ENCODE data around the gene ROPN1L.

- TF ChIP-seq, protein P1, sequence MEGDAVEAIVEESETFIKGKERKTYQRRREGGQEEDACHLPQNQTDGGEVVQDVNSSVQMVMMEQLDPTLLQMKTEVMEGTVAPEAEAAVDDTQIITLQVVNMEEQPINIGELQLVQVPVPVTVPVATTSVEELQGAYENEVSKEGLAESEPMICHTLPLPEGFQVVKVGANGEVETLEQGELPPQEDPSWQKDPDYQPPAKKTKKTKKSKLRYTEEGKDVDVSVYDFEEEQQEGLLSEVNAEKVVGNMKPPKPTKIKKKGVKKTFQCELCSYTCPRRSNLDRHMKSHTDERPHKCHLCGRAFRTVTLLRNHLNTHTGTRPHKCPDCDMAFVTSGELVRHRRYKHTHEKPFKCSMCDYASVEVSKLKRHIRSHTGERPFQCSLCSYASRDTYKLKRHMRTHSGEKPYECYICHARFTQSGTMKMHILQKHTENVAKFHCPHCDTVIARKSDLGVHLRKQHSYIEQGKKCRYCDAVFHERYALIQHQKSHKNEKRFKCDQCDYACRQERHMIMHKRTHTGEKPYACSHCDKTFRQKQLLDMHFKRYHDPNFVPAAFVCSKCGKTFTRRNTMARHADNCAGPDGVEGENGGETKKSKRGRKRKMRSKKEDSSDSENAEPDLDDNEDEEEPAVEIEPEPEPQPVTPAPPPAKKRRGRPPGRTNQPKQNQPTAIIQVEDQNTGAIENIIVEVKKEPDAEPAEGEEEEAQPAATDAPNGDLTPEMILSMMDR (CRISPR knock-in tag; IDR thresholded peaks at IDR 0.05): no peak
- TF ChIP-seq SMAD1 (CRISPR knock-in tag; IDR thresholded peaks at IDR 0.05; ENCODE audit: borderline replicate concordance, low read depth) (no peak), ZNF234 (CRISPR knock-in tag; conservative IDR thresholded peaks at IDR 0.05) (no peak), ZBTB49 (CRISPR knock-in tag; IDR thresholded peaks at IDR 0.05; ENCODE audit: borderline replicate concordance) (no peak), ZNF292 (CRISPR knock-in tag; IDR thresholded peaks at IDR 0.05; ENCODE audit: borderline replicate concordance, low read depth) (no peak), EZH2 (conservative IDR thresholded peaks at IDR 0.05; ENCODE audit: low read depth, low read length) (no peak), CHD2 (IDR thresholded peaks at IDR 0.05; ENCODE audit: low read depth, low read length) (no peak), POLR2A (IDR thresholded peaks at IDR 0.05; ENCODE audit: insufficient read depth in 1 of 2, low read depth in 2 of 2, low read length in 2 of 2) (no peak), FOXA1 (IDR thresholded peaks at IDR 0.05) (no peak), FOXA1 (CRISPR knock-in tag; IDR thresholded peaks at IDR 0.05) (no peak)
These were observed 21.9 kb downstream of the ROPN1L start for GRCh38 chr5:10463566-10463965.
